ENCODE results near the gene FRAS1.

- TF ChIP-seq, protein P1, sequence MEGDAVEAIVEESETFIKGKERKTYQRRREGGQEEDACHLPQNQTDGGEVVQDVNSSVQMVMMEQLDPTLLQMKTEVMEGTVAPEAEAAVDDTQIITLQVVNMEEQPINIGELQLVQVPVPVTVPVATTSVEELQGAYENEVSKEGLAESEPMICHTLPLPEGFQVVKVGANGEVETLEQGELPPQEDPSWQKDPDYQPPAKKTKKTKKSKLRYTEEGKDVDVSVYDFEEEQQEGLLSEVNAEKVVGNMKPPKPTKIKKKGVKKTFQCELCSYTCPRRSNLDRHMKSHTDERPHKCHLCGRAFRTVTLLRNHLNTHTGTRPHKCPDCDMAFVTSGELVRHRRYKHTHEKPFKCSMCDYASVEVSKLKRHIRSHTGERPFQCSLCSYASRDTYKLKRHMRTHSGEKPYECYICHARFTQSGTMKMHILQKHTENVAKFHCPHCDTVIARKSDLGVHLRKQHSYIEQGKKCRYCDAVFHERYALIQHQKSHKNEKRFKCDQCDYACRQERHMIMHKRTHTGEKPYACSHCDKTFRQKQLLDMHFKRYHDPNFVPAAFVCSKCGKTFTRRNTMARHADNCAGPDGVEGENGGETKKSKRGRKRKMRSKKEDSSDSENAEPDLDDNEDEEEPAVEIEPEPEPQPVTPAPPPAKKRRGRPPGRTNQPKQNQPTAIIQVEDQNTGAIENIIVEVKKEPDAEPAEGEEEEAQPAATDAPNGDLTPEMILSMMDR (IDR thresholded peaks at IDR 0.05) = no peak
- no peak for TF ChIP-seq POLR2A (IDR thresholded peaks at IDR 0.05)
Measured at GRCh38 chr4:78179196-78179595, 122.1 kb downstream of the FRAS1 start.

Data from Peyer's patch (tissue), 4 donors.